ENCODE measurements around the gene ZSWIM1. TPM values are rescaled to one million over a fixed set of nuclear protein-coding genes. Genes with fewer than 3 reads are reported as not detected.

The ZSWIM1 gene
- total and polyA plus RNA-seq, 2 of the 13 experiments (the other 11 are each of a cell fraction or from before 2014, with no cell fraction given): 9.5 to 11.7 TPM

DNA sequence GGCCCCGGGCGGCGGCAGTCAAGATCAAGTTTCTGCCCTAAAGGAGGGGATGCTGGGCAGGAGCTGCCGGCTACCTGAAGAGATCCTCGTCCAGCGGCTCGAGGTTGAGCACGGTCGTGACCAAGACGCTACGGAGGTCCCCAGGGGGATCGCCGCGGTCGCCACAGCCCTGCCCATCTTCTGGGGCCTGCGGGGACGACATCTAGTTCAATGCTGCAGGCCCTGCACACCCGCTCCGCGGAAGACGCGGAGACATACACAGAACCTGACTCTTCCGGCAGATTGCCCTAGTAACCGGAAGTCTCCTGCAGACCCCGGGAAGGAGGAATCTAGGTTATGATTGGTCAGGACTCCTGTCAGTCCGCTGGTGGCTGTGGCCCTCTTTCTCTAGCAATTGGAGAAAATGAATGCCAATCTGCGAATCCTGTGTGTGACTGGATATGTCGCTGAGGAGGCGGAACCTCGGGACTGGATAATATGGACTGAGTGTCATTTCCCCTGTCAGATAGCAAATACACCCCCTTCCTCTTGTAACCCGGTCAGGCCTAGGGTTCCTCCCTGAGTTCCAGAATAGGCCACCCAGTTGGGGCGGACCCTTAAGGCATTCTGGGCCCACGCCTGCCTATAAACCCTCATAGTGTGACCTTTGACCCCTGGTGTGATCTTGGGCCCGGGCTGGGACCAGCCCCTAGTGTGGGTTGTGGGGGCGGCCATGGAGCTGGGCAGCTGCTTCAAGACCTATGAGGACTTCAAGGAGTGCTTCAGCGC lies 23.7 kb upstream of the ZSWIM1 start, which contains the start of the genes ACOT8 and ZSWIM3 (continued):
- TF ChIP-seq, protein P1, sequence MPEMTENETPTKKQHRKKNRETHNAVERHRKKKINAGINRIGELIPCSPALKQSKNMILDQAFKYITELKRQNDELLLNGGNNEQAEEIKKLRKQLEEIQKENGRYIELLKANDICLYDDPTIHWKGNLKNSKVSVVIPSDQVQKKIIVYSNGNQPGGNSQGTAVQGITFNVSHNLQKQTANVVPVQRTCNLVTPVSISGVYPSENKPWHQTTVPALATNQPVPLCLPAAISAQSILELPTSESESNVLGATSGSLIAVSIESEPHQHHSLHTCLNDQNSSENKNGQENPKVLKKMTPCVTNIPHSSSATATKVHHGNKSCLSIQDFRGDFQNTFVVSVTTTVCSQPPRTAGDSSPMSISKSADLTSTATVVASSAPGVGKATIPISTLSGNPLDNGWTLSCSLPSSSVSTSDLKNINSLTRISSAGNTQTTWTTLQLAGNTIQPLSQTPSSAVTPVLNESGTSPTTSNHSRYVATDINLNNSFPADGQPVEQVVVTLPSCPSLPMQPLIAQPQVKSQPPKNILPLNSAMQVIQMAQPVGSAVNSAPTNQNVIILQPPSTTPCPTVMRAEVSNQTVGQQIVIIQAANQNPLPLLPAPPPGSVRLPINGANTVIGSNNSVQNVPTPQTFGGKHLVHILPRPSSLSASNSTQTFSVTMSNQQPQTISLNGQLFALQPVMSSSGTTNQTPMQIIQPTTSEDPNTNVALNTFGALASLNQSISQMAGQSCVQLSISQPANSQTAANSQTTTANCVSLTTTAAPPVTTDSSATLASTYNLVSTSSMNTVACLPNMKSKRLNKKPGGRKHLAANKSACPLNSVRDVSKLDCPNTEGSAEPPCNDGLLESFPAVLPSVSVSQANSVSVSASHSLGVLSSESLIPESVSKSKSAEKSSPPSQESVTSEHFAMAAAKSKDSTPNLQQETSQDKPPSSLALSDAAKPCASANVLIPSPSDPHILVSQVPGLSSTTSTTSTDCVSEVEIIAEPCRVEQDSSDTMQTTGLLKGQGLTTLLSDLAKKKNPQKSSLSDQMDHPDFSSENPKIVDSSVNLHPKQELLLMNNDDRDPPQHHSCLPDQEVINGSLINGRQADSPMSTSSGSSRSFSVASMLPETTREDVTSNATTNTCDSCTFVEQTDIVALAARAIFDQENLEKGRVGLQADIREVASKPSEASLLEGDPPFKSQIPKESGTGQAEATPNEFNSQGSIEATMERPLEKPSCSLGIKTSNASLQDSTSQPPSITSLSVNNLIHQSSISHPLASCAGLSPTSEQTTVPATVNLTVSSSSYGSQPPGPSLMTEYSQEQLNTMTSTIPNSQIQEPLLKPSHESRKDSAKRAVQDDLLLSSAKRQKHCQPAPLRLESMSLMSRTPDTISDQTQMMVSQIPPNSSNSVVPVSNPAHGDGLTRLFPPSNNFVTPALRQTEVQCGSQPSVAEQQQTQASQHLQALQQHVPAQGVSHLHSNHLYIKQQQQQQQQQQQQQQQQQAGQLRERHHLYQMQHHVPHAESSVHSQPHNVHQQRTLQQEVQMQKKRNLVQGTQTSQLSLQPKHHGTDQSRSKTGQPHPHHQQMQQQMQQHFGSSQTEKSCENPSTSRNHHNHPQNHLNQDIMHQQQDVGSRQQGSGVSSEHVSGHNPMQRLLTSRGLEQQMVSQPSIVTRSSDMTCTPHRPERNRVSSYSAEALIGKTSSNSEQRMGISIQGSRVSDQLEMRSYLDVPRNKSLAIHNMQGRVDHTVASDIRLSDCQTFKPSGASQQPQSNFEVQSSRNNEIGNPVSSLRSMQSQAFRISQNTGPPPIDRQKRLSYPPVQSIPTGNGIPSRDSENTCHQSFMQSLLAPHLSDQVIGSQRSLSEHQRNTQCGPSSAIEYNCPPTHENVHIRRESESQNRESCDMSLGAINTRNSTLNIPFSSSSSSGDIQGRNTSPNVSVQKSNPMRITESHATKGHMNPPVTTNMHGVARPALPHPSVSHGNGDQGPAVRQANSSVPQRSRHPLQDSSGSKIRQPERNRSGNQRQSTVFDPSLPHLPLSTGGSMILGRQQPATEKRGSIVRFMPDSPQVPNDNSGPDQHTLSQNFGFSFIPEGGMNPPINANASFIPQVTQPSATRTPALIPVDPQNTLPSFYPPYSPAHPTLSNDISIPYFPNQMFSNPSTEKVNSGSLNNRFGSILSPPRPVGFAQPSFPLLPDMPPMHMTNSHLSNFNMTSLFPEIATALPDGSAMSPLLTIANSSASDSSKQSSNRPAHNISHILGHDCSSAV (CRISPR knock-in tag; IDR thresholded peaks at IDR 0.05; ENCODE audit: borderline replicate concordance): no peak
- TF ChIP-seq ZNF460 (CRISPR knock-in tag; IDR thresholded peaks at IDR 0.05; ENCODE audit: borderline replicate concordance): no peak
- TF ChIP-seq ZNF383 (CRISPR knock-in tag; IDR thresholded peaks at IDR 0.05; ENCODE audit: borderline replicate concordance): no peak
- TF ChIP-seq NFRKB (IDR thresholded peaks at IDR 0.05): no peak
- no peak for TF ChIP-seq JDP2 (CRISPR knock-in tag; IDR thresholded peaks at IDR 0.05; ENCODE audit: borderline replicate concordance)
- no peak for TF ChIP-seq ZNF362 (CRISPR knock-in tag; IDR thresholded peaks at IDR 0.05; ENCODE audit: borderline replicate concordance)
- TF ChIP-seq, protein P2, sequence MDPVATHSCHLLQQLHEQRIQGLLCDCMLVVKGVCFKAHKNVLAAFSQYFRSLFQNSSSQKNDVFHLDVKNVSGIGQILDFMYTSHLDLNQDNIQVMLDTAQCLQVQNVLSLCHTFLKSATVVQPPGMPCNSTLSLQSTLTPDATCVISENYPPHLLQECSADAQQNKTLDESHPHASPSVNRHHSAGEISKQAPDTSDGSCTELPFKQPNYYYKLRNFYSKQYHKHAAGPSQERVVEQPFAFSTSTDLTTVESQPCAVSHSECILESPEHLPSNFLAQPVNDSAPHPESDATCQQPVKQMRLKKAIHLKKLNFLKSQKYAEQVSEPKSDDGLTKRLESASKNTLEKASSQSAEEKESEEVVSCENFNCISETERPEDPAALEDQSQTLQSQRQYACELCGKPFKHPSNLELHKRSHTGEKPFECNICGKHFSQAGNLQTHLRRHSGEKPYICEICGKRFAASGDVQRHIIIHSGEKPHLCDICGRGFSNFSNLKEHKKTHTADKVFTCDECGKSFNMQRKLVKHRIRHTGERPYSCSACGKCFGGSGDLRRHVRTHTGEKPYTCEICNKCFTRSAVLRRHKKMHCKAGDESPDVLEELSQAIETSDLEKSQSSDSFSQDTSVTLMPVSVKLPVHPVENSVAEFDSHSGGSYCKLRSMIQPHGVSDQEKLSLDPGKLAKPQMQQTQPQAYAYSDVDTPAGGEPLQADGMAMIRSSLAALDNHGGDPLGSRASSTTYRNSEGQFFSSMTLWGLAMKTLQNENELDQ (CRISPR knock-in tag; IDR thresholded peaks at IDR 0.05; ENCODE audit: borderline replicate concordance): no peak
- TF ChIP-seq ZBTB3 (CRISPR knock-in tag; IDR thresholded peaks at IDR 0.05; ENCODE audit: borderline replicate concordance, low read depth): no peak
- TF ChIP-seq HNF1B (CRISPR knock-in tag; IDR thresholded peaks at IDR 0.05): peak; percentile 95
- TF ChIP-seq ELF4 (CRISPR knock-in tag; IDR thresholded peaks at IDR 0.05; ENCODE audit: borderline replicate concordance): peak; percentile 99
- no peak for TF ChIP-seq SAFB2 (CRISPR knock-in tag; IDR thresholded peaks at IDR 0.05; ENCODE audit: borderline replicate concordance, low read depth)
- TF ChIP-seq ZFY (CRISPR knock-in tag; IDR thresholded peaks at IDR 0.05): peak; percentile 96
- no peak for TF ChIP-seq TCF7L2 (IDR thresholded peaks at IDR 0.05; ENCODE audit: low read depth, low read length)
- TF ChIP-seq ZNF746 (CRISPR knock-in tag; IDR thresholded peaks at IDR 0.05): peak; percentile 31; the same call in 1 of the 2 replicates
- no peak for TF ChIP-seq ZFP41 (CRISPR knock-in tag; IDR thresholded peaks at IDR 0.05; ENCODE audit: borderline replicate concordance)
